Neutrophil (primary cell): ENCODE measurements around the gene SHC1.

Experiments used
- H3K27ac ChIP-seq: fragments of 200-600 bp; sonication (generic); 2 replicates; pipeline ENCODE4 v1.5.1; 2016; ENCODE audit warnings: mild to moderate bottlenecking, moderate library complexity
- H3K27me3 ChIP-seq: fragments of 200-600 bp; sonication (generic); 2 replicates; pipeline ENCODE4 v1.6.0; 2016; ENCODE audit warnings: mild to moderate bottlenecking
- H3K36me3 ChIP-seq: fragments of 200-600 bp; sonication (generic); 2 replicates; pipeline ENCODE4 v1.5.1; 2017
- H3K4me1 ChIP-seq, 2 experiments: fragments of 200-600 bp in 1 of 2; sonication (generic) in 1 of 2; 1 replicate in 1 of 2; 2 replicates in 1 of 2; pipeline versions ENCODE4 v1.5.1 to v1.6.1; 2013 to 2016; ENCODE audit warnings: low read depth in 1 of 2, low read length in 1 of 2, mild to moderate bottlenecking in 1 of 2, moderate library complexity in 1 of 2; ENCODE audit not compliant: control insufficient read depth in 1 of 2, insufficient read depth in 1 of 2
- H3K4me3 ChIP-seq, 2 experiments: fragments of 200-600 bp in 1 of 2; sonication (generic) in 1 of 2; 1 replicate in 1 of 2; 2 replicates in 1 of 2; pipeline ENCODE4 v1.5.1; 2013 to 2016; ENCODE audit warnings: low read depth in 1 of 2, low read length in 1 of 2, mild to moderate bottlenecking in 1 of 2, moderate library complexity in 1 of 2
- H3K9me3 ChIP-seq: fragments of 200-600 bp; sonication (generic); 2 replicates; pipeline ENCODE4 v1.5.1; 2016
- CTCF ChIP-seq: fragments of 200-600 bp; sonication (generic); IDR thresholded peaks from 2 replicates; pipeline ENCODE4 v1.5.1; 2016; ENCODE audit warnings: antibody characterized with exemption

SHC1 gene

GRCh38 chr1:155017041-155017945 is 46.7 kb upstream of the SHC1 start:
- H3K36me3 ChIP-seq = peaks cover 71% of the 10 kb centered on the region
- H3K9me3 ChIP-seq = no peaks in the 10 kb centered on the region
- H3K27me3 ChIP-seq = no peaks in the 10 kb centered on the region
- peak; percentile 95 for TF ChIP-seq CTCF
- peak overlapping the region; percentile 41 to 65 for H3K4me3 ChIP-seq
- H3K4me1 ChIP-seq = peaks cover 52 to 59% of the 10 kb centered on the region in 2 experiments
- peak overlapping the region; percentile 97 for H3K27ac ChIP-seq

- peak overlapping the region; percentile 97 for H3K27ac ChIP-seq
- H3K4me3 ChIP-seq = peak overlapping the region; percentile 41 to 65
- TF ChIP-seq CTCF = no peak
- no peaks in the 10 kb centered on the region for H3K27me3 ChIP-seq
- H3K36me3 ChIP-seq = peaks cover 81% of the 10 kb centered on the region
- no peaks in the 10 kb centered on the region for H3K9me3 ChIP-seq
- H3K4me1 ChIP-seq = peaks cover 62 to 68% of the 10 kb centered on the region in 2 experiments
These were observed 45.8 kb upstream of the SHC1 start for GRCh38 chr1:155016231-155016831.

GRCh38 chr1:155015527-155016230 is 45.1 kb upstream of the SHC1 start:
- H3K27me3 ChIP-seq = no peaks in the 10 kb centered on the region
- peaks cover 68 to 75% of the 10 kb centered on the region in 2 experiments for H3K4me1 ChIP-seq
- no peak for TF ChIP-seq CTCF
- peaks cover 86% of the 10 kb centered on the region for H3K36me3 ChIP-seq
- no peaks in the 10 kb centered on the region for H3K9me3 ChIP-seq
- H3K27ac ChIP-seq = peak overlapping the region; percentile 97
- H3K4me3 ChIP-seq = peak overlapping the region in 1 of 2 experiments; percentile 65

- H3K27ac ChIP-seq = peak overlapping the region; percentile 97
- H3K36me3 ChIP-seq = peaks cover 86% of the 10 kb centered on the region
These were observed 44.4 kb upstream of the SHC1 start for GRCh38 chr1:155014709-155015508.

More at GRCh38 chr1:155014709-155015508, 44.4 kb upstream of the SHC1 start:
- H3K27me3 ChIP-seq = no peaks in the 10 kb centered on the region
- H3K9me3 ChIP-seq = no peaks in the 10 kb centered on the region
- no peak for TF ChIP-seq CTCF
- peaks cover 76 to 82% of the 10 kb centered on the region in 2 experiments for H3K4me1 ChIP-seq
- H3K4me3 ChIP-seq = no peak overlapping the region
